HL-60 (cell line): ENCODE data around the gene ZNF723.
"Not testable (repeated sequence)": the region's sequence is repeated elsewhere in the genome, so short reads cannot be mapped to it uniquely, and the experiment has no call there.

Experiments used
- DNase-seq, 2 experiments: peaks; one replicate each; pipeline ENCODE4 v3.0.0-alpha.2; 2010 to 2020; ENCODE audit warnings: low read depth in 1 of 2, low spot score in 1 of 2
- H3K27ac ChIP-seq: fragments of 250-450 bp; sonication (Bioruptor Pico); replicated peaks from 2 replicates; pipeline ENCODE4 v1.5.1; 2020; ENCODE audit warnings: mild to moderate bottlenecking, moderate library complexity
- H3K27me3 ChIP-seq: fragments of 250-450 bp; sonication (Bioruptor Pico); 2 replicates; pipeline ENCODE4 v1.5.1; 2021; ENCODE audit warnings: mild to moderate bottlenecking, moderate library complexity; ENCODE audit not compliant: insufficient read depth, poor library complexity, severe bottlenecking
- H3K4me3 ChIP-seq: replicated peaks from 2 replicates; pipeline ENCODE4 v1.5.1; 2011; ENCODE audit warnings: mild to moderate bottlenecking, control low read depth, low read length; ENCODE audit not compliant: insufficient read depth
- GABPA ChIP-seq: IDR thresholded peaks from 2 replicates; pipeline ENCODE4 v1.6.1; 2012; ENCODE audit warnings: low read depth
- POLR2AphosphoS5 ChIP-seq: IDR thresholded peaks from 2 replicates; pipeline ENCODE4 v1.6.1; 2012; ENCODE audit warnings: low read depth
- SPI1 ChIP-seq: IDR thresholded peaks from 2 replicates; pipeline ENCODE4 v1.6.1; 2012; ENCODE audit warnings: low read depth, mild to moderate bottlenecking, borderline replicate concordance
- TF ChIP-seq, protein P1 (sequence below): IDR thresholded peaks from 2 replicates; pipeline ENCODE4 v1.6.1; 2012; ENCODE audit warnings: low read depth; ENCODE audit not compliant: insufficient replicate concordance
- TF ChIP-seq, protein P2 (sequence below): IDR thresholded peaks from one replicate; pipeline ENCODE4 v1.5.1; 2011; ENCODE audit warnings: low read length, control low read depth, inconsistent platforms; ENCODE audit not compliant: insufficient read depth

The ZNF723 gene

DNA sequence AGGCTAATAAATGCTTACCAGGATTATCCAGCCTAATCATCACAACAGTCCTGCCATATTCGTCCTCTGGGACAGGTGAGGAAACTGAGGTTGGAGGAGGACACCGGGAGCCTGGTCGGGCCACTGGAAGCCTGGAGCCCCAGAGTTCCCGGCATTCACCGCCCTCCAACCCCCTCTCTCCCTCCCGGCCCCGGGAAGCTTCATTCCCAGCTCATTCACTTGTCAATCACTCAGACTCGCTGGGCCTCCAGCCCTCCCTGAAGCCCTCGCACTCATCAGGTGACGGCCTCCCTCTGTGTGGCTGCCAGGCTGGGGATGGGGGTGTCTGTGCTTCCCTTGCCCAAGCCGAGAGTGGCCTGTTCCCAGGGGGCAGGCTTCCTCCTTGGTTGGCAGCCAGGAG, 25.7 kb upstream of the ZNF723 start:
- H3K27me3 ChIP-seq: no peaks in the 10 kb centered on the region
- no peak overlapping the region for H3K4me3 ChIP-seq
- TF ChIP-seq GABPA: no peak
- TF ChIP-seq SPI1: no peak
- TF ChIP-seq POLR2AphosphoS5: no peak
- TF ChIP-seq, protein P1, sequence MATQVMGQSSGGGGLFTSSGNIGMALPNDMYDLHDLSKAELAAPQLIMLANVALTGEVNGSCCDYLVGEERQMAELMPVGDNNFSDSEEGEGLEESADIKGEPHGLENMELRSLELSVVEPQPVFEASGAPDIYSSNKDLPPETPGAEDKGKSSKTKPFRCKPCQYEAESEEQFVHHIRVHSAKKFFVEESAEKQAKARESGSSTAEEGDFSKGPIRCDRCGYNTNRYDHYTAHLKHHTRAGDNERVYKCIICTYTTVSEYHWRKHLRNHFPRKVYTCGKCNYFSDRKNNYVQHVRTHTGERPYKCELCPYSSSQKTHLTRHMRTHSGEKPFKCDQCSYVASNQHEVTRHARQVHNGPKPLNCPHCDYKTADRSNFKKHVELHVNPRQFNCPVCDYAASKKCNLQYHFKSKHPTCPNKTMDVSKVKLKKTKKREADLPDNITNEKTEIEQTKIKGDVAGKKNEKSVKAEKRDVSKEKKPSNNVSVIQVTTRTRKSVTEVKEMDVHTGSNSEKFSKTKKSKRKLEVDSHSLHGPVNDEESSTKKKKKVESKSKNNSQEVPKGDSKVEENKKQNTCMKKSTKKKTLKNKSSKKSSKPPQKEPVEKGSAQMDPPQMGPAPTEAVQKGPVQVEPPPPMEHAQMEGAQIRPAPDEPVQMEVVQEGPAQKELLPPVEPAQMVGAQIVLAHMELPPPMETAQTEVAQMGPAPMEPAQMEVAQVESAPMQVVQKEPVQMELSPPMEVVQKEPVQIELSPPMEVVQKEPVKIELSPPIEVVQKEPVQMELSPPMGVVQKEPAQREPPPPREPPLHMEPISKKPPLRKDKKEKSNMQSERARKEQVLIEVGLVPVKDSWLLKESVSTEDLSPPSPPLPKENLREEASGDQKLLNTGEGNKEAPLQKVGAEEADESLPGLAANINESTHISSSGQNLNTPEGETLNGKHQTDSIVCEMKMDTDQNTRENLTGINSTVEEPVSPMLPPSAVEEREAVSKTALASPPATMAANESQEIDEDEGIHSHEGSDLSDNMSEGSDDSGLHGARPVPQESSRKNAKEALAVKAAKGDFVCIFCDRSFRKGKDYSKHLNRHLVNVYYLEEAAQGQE: no peak
- TF ChIP-seq, protein P2, sequence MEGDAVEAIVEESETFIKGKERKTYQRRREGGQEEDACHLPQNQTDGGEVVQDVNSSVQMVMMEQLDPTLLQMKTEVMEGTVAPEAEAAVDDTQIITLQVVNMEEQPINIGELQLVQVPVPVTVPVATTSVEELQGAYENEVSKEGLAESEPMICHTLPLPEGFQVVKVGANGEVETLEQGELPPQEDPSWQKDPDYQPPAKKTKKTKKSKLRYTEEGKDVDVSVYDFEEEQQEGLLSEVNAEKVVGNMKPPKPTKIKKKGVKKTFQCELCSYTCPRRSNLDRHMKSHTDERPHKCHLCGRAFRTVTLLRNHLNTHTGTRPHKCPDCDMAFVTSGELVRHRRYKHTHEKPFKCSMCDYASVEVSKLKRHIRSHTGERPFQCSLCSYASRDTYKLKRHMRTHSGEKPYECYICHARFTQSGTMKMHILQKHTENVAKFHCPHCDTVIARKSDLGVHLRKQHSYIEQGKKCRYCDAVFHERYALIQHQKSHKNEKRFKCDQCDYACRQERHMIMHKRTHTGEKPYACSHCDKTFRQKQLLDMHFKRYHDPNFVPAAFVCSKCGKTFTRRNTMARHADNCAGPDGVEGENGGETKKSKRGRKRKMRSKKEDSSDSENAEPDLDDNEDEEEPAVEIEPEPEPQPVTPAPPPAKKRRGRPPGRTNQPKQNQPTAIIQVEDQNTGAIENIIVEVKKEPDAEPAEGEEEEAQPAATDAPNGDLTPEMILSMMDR: no peak
- H3K27ac ChIP-seq: no peak overlapping the region
- no peak for DNase-seq

DNA sequence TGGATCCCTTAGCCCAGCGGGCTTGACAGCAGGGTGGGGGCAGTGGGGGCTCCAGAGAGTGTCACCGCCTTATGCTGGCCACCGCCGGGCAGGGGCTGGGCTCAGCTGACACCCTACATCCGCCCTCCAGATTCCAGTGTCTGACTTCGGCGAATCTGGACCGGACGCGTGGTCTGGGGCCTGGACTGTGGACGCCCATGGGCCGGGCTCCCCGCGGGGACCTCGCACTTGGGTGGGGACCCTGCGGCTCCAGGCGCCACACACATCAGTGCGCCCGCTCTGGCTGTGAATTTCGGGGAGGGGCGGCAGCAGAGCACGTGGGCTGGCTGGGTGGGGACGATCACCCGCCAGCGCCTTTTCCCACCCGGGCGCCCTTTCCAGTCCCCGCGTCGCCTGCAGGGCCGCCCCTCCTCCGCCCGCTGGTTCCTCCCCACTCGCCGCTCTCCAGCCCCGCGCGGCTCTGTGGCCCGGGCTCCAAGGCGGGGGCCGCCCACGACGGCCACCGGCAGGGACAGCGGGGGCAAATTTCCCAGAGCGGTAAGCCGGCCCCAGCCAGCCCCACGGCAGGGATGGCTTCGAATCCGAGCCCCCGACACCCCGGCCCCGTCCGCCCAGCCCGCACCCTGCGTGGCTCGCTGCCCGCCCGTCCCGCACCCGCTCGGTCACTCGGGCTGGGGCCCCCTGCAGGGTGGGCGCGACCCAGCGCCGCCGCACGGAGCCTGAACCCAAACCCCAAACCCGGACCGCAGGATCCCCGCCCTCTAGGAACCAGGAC, 24.8 kb upstream of the ZNF723 start:
- no peak for TF ChIP-seq POLR2AphosphoS5
- no peak overlapping the region for H3K4me3 ChIP-seq
- no peak overlapping the region for H3K27ac ChIP-seq
- H3K27me3 ChIP-seq: no peaks in the 10 kb centered on the region
- no peak for DNase-seq

DNA sequence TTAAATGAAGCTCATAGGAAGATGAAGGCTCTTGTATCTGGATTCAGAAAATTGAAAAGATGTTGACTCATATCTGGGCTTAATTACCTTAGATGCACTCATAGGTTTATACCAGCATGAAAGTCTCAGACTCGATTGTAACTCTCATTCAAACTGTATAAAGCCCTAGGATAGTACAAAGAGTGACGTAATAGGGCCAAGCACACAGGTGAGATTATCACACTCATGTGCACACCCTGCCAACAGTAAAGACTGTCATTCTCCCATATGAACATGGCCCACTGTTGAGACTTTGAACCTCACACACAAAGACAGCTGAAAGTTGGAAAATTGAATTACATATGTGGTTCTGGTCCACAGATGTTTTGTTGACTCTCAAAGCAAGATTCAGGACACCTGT, 18.0 kb upstream of the ZNF723 start:
- no peak overlapping the region for H3K4me3 ChIP-seq
- TF ChIP-seq, protein P1: no peak
- TF ChIP-seq GABPA: no peak
- no peak for TF ChIP-seq SPI1
- TF ChIP-seq, protein P2: no peak
- no peak for TF ChIP-seq POLR2AphosphoS5
- H3K27ac ChIP-seq: no peak overlapping the region
- H3K27me3 ChIP-seq: no peaks in the 10 kb centered on the region
- no peak for DNase-seq

DNA sequence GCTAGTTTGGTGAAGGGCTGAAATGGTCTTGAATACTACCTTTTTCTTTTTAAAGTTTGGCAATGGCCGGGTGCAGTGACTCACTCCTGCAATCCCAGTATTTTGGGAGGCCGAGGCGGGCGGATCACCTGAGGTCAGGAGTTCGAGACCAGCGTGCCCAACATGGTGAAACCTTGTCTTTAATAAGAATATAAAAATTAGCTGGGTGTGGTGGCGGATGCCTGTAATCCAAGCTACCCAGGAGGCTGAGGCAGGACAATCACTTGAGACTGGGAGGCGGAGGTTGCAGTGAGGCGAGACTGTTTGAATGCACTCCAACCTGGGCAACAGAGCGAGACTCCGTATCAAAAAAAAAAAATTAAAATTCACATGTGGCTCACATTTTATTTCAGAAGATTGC, 880 bp upstream of the ZNF723 start:
- no peak for DNase-seq
- H3K4me3 ChIP-seq: no peak overlapping the region
- no peak overlapping the region for H3K27ac ChIP-seq
- TF ChIP-seq SPI1 (no peak), GABPA (no peak), POLR2AphosphoS5 (no peak)
- TF ChIP-seq, protein P2: no peak
- TF ChIP-seq, protein P1: no peak
- no peaks in the 10 kb centered on the region for H3K27me3 ChIP-seq

DNA sequence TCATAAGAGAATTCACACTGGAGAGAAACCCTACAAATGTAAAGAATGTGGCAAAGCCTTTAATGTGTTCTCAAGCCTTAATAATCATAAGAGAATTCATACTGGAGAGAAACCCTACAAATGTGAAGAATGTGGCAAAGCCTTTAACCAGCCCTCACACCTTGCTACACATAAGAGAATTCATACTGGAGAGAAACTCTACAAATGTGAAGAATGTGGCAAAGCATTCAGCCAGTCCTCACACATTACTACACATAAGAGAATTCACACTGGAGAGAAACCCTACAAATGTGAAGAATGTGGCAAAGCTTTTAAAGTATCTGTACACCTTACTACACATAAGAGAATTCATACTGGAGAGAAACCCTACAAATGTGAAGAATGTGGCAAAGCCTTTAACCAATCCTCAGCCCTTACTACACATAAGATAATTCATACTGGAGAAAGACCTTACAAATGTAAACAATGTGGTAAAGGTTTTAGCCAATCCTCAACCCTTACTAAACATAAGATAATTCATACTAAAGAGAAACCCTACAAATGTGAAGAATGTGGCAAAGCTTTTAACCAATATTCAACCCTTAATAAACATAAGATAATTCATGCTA, 25.7 kb downstream of the ZNF723 start:
- DNase-seq, H3K27me3 ChIP-seq, H3K27ac ChIP-seq, H3K4me3 ChIP-seq: not testable (repeated sequence)
